NCI-H1105 treated with DMSO at 0.1 percent for 48 hours (cell line): ENCODE results near the gene TIMP2.
"Not testable (repeated sequence)": the region's sequence is repeated elsewhere in the genome, so short reads cannot be mapped to it uniquely, and the experiment has no call there.

Experiments used
- DNase-seq: peaks from one replicate; lab custom pipeline; 2025; lab: John Stamatoyannopoulos, UW

Gene TIMP2

DNA sequence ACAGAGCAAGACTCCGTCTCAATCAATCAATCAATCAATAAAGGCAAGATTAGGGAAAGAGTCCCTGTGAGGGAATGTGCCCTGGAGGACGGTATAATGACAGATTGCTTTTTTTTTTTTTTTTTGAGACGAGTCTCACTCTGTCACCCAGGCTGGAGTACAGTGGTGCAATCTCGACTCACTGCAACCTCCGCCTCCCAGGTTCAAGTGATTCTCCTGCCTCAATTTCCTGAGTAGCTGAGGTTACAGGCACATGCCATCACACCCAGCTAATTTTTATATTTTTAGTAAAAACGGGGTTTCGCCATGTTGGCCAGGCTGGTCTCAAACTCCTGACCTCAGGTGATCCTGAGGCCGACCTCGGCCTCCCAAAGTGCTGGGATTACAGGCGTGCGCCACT, 35.1 kb downstream of the TIMP2 start:
- DNase-seq = not testable (repeated sequence)

DNA sequence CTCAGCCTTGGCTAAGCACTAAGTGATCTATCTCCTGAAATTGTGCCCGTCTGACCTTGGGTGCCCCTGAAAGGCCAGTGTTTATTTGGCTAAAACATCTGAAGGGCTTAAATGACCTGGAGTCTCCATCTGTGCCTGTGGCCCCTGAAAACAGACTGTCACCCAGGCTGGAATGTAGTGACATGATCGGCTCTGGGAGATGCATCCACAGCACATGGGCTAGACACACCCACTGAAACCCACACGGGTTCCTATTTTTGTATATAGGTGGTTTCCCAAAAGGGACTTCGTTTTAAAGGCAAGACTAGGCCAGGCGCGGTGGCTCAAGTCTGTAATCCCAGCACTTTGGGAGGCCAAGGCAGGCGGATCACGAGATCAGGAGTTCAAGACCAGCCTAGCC, 35.7 kb downstream of the TIMP2 start:
- no peak for DNase-seq

DNA sequence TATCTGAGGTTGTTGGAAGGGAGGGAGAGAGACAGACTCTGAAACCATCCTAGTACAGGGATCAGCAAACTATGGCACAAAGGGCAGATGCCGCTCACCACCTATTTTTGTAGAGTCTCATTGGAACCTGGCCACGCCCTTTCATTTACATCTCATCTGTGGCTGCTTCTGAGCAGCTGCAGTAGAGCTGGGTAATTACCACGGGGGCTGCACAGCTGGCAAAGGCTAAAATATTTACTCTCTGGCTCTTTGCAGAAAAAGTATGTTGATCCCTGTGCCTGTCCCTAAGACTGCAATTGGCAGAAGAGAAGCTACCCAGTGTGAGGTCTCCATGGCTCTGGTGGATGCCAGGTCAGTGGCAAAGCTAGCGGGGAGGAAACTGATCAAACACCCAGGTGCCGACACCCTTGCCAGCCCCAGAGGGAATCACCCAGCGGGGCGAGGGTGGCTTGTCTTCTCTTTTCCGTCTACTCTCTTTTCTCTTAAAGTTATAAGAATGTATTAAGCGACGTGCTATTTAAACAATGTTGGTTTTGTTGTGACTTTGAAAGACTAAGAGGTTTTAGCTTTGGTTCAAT, 36.2 kb downstream of the TIMP2 start:
- no peak for DNase-seq

DNA sequence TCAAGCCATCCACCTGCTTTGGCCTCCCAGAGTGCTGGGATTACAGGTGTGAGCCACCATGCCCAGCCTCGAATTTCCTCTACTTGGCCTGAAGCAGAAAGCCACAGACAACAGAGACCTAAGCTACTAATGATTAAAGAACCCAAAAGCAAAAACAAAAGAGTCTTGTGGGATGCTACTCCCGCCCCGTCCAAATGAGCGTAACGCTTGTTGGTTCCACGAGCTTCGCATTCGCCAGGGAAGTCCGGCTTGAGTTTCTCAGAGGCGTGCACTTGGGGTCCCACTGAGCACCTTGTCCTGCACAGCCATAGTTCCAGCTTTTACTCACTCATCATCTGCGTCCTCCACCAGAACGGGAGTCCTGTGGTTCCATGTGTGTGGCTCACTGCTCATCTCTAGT, 38.2 kb downstream of the TIMP2 start:
- DNase-seq = no peak

DNA sequence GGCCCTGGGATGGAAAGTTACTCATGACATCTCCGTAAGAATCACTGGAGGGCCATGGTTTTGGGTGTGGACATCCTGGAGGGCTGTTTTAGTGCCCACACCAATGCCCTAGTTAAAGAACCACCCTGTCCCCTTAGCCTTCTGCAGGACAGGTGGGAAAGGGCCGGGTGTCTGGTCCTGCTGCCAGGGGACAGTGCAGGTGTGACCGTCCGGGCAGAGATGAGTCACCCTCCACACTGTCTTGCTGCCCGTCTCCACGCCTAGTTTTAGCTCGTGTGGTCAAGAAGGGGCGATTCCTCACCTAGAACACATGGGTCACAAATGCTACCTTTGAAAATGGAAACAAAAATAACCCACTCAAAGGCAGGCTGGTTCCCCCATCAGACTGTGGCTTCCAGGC, 39.2 kb downstream of the TIMP2 start:
- DNase-seq = no peak

DNA sequence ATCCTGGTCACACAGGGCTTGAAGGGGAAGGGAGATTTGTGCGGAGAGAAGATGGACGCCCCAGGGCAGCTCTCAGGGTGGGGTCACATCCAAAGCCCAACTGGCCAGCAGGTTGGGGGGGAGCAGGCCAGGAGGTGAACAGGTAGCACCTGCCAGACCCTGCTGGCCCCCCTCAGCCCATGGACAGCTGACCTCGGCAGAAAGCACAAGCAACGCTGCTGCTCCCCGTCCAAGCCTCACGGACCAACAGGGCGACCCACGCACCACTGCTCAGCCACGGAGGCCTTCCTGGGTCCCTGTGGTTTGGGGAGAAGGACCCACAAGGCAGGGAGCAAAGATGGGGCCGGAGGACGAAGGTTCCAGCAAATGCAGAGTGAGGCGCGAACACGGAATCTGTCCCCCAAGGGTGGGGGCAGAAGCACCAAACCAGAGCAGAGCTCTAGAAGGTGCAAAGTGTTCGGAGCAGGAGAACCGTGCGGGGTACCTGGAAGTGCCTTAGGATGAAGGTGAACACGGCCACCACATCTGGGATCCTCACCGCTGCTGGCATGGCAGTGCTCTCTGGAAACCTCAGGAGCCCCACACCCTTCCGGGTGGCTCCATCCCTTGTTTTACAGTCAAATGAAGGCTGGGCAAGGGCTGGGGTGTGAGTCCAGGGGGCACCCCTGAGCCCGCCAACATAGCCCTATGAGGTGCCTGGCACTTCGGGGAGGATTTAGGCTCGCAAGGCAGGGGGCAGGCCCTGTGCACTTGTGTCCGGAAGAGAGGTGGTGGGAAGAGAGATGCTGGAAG, 40.1 kb downstream of the TIMP2 start:
- DNase-seq = no peak

DNA sequence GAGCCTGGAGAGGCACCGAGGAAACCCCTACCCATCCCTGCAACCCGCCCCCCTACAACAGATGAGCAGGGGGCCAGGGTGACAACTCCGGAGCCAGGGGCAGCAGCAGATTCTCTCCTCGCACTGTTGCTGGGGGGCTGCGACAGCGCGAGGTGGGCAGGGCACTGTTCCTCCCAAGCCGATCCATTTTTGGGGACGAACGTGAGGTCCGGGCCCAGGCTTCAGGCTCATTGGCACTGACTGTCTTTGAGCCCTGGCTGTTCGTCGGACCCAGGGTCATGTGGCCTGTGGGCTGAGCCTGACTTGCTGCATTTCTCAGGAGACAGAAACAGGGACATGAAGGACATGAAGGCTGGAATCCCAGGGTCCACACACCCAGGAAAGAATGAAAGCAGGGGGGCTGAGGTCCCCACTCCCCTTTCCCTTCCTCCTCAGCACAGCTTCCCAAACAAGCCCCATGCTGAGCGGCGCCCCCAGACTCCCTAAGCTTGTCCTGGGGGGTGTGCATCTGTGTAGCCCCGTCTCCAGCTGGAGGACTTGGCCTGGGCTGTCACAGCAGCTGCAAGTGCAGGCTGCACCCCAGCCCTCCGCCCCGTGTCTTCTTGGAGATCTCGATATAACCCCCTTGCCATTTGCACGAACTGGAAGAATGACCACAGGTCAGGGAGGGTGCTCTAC, 40.9 kb downstream of the TIMP2 start:
- no peak for DNase-seq

DNA sequence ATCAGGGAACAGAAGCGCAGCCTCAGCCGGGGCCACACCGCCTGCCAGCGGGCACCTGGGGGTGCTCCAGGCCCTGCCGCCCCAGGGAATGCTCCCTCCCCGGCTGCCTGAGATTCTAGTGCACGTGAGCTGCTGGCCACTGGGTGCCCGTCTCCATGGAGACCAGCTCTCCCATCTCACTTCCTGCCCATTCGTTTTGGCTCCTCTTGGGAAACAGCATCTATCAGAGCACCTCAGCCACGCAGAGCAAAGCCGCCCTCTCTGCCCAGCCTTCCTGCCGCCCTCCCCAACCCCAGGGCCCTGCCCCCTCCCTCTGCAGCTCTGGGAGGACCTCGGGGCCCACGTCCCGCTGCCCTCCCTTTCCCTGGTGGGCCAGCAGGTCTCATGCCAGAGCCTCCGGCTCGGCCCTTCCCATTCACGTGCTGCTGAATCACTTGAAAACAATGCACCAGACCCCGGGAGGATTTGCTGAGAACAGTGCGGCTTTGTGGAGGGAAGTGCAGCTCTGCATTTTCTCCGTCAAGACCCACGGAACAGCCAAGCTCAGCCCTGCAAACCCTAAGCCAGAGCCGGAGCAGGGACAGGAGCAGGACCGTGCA, 41.6 kb downstream of the TIMP2 start:
- DNase-seq = no peak

DNA sequence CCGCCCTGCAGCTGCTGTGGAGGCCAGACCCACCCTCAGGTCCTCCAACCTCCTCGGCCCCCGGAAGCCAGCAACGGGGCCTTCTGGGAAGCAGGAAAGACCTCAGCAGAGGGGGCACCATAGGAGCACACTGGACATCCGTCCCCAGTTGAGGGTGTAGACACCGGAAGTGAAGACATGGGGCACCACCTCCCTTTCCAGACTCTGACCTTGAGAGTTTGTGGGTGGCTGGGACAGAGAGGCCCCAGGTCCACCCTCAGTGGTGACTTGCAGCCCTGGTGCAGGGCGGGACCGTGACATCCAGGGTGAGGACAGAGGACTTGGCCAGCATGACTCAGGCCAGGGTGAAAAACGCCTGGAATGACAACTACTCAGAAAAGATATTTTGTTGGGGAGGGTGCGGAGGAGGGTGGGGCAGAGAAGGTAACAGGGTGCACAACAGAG, 42.1 kb downstream of the TIMP2 start:
- no peak for DNase-seq

DNA sequence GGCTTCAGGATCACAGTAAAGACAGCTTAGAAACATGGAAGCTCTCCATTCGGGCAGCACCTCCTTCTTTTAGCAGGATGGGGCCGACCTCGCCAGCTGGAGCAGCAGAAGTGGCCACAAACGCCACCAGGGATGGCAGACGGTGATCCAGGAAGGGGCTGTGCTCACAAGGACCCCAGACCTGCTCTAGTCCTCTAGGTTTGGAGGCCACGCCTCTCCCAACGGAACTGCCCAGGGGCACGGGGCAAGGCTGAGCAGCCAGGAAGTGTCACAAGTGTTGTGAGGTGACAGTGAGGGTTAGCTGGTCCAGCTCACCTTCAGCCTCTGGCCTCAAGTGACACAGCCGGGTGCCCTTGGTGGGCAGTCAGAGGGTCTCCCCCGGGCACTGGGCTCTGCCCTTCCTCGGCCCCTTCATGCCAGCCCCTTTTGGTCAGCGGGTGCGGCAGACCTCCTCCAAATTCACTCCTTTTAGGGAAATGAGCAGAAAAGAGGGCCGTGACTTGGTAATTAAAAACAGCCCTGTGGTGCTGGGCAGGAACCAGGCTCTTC, 42.6 kb downstream of the TIMP2 start:
- no peak for DNase-seq

DNA sequence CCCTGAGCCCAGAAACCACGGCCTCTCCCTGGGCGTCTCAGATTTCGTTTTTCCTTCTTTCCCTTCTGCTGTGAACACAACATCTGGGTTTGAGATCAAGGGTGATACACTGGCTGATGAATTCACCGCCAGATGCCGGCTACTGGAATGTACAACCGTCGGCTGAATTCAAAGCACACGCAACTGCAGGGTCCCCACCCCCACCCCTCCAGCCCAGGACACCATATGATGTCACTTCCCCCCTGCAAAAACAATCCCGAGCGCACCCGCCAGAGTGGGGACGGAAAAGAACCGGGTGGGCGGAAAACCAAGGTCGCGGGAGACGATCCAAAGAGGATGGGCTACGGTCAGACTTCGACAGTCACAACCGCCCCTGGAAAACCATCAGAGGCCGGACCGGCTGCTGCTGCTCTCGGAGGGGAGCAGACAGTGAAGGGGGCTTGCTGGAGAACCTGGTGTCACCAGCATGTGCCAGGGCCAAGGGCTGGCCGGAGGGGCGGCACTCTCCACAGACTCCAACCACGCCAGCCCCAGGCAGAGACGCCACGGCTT, 45.5 kb downstream of the TIMP2 start:
- DNase-seq = no peak

DNA sequence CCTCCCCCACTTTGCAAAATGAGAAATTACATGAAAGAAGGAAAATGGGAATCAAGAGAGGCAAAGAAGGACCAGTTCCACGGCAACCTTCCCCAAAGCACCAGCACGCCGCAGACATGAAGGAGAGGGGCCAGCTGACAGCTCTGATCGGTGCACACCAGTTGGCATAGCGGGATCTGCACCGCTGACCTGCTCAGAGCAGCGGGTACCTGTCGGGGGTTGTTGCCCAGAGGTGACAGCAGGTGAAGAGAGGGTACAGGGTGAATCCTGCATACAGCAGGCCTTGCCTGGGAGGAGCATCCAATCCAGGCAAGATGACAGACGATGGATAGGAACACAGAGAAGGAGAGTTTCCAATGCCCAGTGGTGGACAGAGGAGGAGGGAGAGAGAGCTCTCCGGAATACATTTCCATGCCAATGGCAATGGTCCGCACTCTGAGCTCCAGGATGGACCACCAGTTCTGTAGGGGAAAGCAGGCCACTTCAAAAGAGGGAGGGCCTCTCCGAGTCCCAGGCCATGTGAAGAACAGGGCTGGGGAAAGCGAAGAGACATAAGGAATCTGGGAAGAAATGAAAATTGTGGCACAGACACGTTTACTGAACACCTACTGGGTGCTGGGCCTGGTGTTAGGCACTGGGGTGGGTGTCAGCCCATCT, 46.2 kb downstream of the TIMP2 start:
- no peak for DNase-seq

DNA sequence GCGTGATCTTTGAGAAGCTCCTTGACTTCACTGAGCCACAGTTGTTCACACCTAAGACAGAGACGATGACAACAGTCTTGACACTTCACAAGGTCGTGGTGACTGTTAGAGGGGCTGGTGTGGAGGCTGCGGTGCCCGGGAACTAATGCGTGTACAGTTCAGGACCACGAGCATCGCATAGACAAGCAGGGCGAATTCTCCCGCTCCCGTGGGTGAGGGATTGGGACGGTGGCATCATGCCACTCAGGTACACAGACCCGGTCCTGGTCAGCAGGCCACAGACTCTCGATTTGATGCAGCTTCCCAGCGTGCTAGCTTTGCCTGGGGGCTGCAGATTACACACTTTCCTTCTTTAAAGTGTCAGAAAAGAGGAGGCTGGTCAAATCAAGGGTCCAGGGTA, 46.9 kb downstream of the TIMP2 start:
- no peak for DNase-seq

DNA sequence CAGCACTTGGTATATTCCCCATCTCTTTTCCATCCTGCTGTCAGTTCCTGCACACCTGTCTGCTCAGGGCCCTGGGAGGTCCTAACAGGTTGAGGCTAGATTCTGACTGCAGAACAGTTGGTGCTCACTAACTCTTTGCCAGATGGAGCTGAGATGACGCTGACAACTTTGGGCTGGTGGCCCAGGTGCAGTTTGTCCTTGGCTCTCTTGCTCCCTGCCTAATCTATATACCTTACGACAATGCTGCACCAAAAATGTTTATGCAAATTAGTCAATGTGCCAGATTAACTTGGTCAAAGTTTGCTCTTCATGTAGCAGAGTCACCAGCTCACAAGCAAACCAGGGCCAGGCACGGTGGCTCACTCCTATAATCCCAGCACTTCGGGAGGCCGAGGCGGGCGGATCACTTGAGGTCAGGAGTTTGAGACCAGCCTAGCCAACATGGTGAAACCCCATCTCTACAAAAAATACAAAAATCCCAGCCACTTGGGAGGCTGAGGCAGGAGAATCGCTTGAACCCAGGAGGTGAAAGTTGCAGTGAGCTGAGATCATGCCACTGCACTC, 48.2 kb downstream of the TIMP2 start:
- not testable (repeated sequence) for DNase-seq

DNA sequence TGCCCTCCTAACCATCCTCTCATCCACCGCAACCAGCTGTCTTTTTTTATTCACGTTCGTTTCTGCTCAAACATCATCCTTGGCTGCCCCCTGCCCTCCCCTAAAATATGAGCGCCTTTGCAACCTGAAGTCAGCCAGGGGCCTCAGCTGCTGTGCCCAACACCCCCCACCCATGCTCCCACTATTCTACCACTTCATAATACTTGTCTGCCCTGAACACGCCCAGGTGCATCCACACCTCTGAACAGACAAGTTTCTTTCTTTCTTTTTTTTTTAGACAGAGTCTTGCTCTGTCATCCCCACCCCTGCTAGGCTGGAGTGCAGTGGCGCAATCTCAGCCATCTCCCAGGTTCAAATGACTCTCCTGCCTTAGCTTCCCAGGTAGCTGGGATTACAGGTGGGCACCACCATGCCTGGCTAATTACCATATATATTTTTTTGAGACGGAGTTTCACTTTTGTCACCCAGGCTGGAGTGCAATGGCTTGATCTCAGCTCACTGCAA, 49.0 kb downstream of the TIMP2 start:
- DNase-seq = no peak

DNA sequence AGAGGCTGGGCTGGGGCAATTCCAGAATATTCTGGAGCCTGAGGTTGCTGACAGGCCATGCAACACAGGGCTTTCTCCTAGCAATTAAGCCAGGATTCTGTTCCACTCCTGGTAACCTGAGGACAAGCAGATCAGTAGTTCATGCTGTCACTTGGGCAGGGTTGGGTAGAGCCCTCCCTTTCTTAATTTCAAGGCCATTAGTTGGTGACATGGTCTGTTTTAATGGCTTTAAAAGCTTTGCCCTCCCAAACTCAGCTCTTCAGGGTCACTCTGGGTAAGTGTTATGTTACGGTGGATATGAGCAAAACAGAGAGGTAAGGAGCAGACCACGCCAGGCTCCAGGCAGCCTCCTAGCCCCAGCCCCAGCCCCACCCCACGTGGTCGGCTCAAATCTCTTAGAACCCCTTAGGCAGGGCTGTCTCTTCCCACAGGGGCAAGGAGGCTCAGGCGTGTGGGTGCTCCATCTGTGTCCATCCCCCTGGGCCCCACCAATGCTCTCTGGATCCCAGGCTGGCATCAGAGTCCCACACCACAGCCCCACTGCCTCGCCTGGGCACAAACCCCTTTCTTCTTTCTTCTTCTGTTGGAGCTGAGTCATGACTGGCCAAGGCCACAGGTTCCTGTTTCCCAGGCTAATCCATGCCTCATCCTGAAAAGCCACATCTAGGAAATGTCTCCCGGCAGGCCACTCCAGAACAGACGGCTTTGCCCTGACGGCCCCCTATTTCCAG, 49.7 kb downstream of the TIMP2 start:
- no peak for DNase-seq

DNA sequence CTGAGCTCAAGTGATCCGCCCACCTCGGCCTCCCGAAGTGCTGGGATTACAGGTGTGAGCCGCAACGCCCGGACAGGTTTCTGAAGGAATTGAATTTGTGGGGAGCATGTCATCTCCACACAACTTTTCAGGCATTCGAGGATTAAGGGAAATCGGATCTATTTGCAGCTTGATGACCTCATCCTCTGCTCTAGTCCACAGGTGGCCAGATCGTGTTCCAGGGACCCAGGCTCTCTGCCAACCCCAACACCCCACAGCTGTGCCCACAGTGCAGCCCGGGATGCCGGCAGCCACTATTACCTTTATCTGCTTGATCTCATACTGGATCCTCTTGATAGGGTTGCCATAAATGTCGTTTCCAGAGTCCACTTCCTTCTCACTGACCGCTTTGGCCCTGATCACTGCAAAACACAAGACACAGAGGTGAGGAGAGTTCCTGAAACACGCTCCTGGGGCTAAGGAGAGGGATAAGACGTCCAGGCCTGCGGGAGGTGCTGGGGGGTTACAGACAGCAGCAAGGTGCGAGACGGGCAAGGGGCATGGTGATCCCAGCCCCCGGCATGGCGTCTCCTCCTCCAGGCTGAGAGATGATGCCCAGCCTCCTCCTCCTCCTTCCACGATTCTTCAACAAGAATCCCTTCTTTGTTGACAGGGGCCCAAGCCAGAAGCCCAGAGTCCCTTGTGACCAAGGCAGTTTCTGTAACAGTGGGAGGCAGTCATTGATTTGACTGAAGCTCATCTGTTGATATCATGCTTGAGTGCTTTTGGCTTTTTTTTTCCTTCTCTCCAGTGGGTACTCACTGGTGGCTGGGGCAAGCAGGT, 51.5 kb downstream of the TIMP2 start:
- DNase-seq = no peak

DNA sequence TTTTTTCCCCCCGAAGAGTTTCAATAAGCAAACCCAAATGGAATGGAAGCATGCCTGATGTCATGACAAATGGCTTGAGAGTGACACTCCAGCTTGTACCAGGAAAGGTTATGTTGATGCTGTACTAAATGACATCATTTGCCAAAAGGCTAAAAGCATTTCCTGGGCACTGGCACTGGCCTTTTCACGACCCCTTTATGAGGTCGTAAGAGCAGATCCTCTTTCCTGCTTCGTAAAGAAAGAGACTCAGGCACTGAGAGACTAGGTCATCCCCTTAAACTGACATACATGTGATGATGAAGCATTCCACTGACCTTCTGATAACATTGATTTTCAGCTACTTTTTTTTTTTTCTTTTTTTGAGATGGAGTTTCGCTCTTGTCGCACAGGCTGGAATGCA, 52.7 kb downstream of the TIMP2 start:
- no peak for DNase-seq

DNA sequence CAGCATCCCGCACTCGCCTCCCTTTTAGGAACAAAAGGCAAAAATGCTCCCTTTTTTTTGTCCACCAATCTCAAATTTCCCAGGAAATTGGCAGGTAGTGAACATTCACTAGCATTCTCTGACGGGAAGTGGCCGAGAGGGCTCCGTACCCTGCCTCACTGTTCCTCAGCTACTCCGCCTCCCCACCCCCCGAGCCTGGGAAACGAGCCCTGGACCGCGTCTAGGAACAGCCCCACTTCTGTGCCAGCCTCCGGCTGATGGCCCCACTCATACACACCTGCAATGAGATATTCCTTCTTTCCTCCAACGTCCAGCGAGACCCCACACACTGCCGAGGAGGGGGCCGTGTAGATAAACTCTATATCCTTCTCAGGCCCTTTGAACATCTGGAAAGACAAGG, 54.6 kb downstream of the TIMP2 start:
- DNase-seq = no peak

DNA sequence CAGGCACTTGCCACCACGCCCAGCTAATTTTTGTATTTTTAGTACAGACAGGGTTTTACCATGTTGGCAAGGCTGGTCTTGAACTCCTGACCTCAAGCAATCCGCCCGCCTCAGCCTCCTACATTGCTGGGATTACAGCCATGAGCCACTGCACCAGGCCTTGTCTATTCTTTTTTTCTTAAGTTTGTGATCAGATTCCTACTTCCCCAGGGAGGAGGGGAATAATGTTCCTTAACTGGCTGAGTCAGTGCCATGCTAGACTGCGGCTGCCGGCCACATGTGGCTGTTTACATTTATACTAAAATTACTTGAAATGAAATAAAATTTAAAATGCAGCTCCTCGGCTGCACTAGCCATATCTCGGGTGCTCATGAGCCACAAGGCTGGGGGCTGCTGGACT, 56.8 kb downstream of the TIMP2 start:
- DNase-seq = no peak
